DOHH2 (cell line): ENCODE measurements around the gene LNX1.
"Not testable (repeated sequence)": the region's sequence is repeated elsewhere in the genome, so short reads cannot be mapped to it uniquely, and the experiment has no call there.

Experiments
- H3F3A ChIP-seq: fragments of 200-600 bp; sonication (generic), shearing (Covaris generic); 2 replicates; pipeline ENCODE4 v1.6.0; 2016; ENCODE audit warnings: antibody characterized with exemption, mild to moderate bottlenecking; ENCODE audit not compliant: control insufficient read depth, insufficient read depth
- H3K27ac ChIP-seq: fragments of 200-600 bp; sonication (generic); 2 replicates; pipeline ENCODE4 v1.5.1; 2014; ENCODE audit warnings: low read depth, mild to moderate bottlenecking, low read length, moderate library complexity
- H3K27me3 ChIP-seq: fragments of 200-600 bp; sonication (generic); 2 replicates; pipeline ENCODE4 v1.6.1; 2014; ENCODE audit warnings: mild to moderate bottlenecking, low read length, mixed read lengths; ENCODE audit not compliant: control insufficient read depth
- H3K36me3 ChIP-seq: fragments of 200-600 bp; sonication (generic); 2 replicates; pipeline ENCODE4 v1.6.1; 2014; ENCODE audit warnings: mild to moderate bottlenecking, low read length, moderate library complexity, mixed read lengths; ENCODE audit not compliant: control insufficient read depth
- H3K4me1 ChIP-seq: fragments of 200-600 bp; sonication (generic); 2 replicates; pipeline ENCODE4 v1.6.1; 2014; ENCODE audit warnings: mild to moderate bottlenecking, low read length, mixed read lengths; ENCODE audit not compliant: control insufficient read depth
- H3K4me2 ChIP-seq: fragments of 200-600 bp; sonication (generic); 2 replicates; pipeline ENCODE4 v1.6.0; 2014; ENCODE audit warnings: mild to moderate bottlenecking, low read length, moderate library complexity
- H3K4me3 ChIP-seq: fragments of 200-600 bp; sonication (generic); 2 replicates; pipeline ENCODE4 v1.5.1; 2014; ENCODE audit warnings: mild to moderate bottlenecking, low read length, mixed read lengths
- H3K79me2 ChIP-seq: fragments of 200-600 bp; sonication (generic); 2 replicates; pipeline ENCODE4 v1.6.1; 2014; ENCODE audit warnings: mild to moderate bottlenecking, low read length, mixed read lengths; ENCODE audit not compliant: control insufficient read depth
- H3K9me2 ChIP-seq: fragments of 200-600 bp; sonication (generic); replicated peaks from 2 replicates; pipeline ENCODE4 v1.6.1; 2014; ENCODE audit warnings: mild to moderate bottlenecking, low read length, mixed read lengths; ENCODE audit not compliant: control insufficient read depth
- H3K9me3 ChIP-seq: fragments of 200-600 bp; sonication (generic); 2 replicates; pipeline ENCODE4 v1.6.1; 2014; ENCODE audit warnings: antibody characterized with exemption, low read length, mixed read lengths; ENCODE audit not compliant: control insufficient read depth, insufficient read depth
- H4K20me1 ChIP-seq: fragments of 200-600 bp; sonication (generic); 2 replicates; pipeline ENCODE4 v1.6.0; 2014; ENCODE audit warnings: low read depth, mild to moderate bottlenecking, antibody characterized with exemption, low read length, moderate library complexity; ENCODE audit not compliant: control insufficient read depth, insufficient read depth
- EZH2phosphoT487 ChIP-seq: fragments of 200-600 bp; sonication (generic); IDR thresholded peaks from 2 replicates; pipeline ENCODE4 v1.6.1; 2017; ENCODE audit warnings: borderline replicate concordance, mild to moderate bottlenecking, antibody characterized with exemption, low read length, moderate library complexity, mixed read lengths
- TF ChIP-seq, protein P1 (sequence below): fragments of 200-600 bp; sonication (generic); IDR thresholded peaks from one replicate; pipeline ENCODE4 v1.5.1; 2014; ENCODE audit warnings: antibody characterized with exemption, mild to moderate bottlenecking, low read depth, low read length; ENCODE audit not compliant: poor library complexity, severe bottlenecking

Gene LNX1

DNA sequence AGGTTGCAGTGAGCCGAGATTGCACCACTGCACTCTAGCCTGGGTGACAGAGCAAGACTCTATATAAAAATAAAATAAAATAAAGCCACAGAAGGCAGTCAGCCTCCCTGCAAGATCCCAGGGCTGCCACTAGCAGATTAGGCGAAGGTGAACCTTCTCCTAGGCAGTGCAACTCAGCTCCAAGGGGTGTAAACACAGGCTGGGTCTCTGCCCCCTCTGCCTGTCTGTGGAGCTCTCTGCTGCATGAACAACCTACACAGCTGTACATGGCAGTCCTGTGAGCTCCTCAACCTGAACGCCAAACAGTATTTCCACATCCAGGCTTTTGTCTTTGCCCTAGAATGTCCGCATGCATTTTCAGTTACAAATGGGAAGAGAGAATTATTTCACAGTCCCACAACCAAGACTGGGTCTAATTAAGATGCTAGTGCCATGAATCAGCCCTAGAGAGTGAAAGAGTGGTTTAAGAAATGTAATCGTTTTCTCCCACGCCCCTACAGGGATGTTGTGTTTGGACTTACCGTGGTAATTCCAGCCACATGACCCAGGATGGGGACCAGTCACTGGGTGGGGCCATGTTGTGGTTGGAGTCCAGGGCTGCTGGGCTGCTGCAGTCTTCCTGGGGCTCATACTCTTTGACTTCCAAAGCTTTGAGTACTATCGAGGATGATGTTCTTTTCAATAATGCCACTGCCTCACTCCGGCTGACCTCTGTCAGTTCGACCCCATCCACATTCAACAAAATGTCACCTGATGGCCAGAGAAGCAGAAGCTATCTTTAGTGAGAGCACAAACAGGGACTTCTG lies 114.9 kb downstream of the LNX1 start:
- Histone ChIP-seq H3K4me1 (no peaks in the 10 kb centered on the region), H3F3A (no peaks in the 10 kb centered on the region), H3K9me3 (no peaks in the 10 kb centered on the region), H3K36me3 (no peaks in the 10 kb centered on the region), H3K9me2 (no peaks in the 10 kb centered on the region), H4K20me1 (no peaks in the 10 kb centered on the region), H3K27me3 (no peaks in the 10 kb centered on the region), H3K27ac (no peak overlapping the region), H3K79me2 (no peaks in the 10 kb centered on the region), H3K4me2 (no peak overlapping the region), H3K4me3 (no peak overlapping the region)
- TF ChIP-seq, protein P1, sequence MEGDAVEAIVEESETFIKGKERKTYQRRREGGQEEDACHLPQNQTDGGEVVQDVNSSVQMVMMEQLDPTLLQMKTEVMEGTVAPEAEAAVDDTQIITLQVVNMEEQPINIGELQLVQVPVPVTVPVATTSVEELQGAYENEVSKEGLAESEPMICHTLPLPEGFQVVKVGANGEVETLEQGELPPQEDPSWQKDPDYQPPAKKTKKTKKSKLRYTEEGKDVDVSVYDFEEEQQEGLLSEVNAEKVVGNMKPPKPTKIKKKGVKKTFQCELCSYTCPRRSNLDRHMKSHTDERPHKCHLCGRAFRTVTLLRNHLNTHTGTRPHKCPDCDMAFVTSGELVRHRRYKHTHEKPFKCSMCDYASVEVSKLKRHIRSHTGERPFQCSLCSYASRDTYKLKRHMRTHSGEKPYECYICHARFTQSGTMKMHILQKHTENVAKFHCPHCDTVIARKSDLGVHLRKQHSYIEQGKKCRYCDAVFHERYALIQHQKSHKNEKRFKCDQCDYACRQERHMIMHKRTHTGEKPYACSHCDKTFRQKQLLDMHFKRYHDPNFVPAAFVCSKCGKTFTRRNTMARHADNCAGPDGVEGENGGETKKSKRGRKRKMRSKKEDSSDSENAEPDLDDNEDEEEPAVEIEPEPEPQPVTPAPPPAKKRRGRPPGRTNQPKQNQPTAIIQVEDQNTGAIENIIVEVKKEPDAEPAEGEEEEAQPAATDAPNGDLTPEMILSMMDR: no peak
- TF ChIP-seq EZH2phosphoT487: no peak

DNA sequence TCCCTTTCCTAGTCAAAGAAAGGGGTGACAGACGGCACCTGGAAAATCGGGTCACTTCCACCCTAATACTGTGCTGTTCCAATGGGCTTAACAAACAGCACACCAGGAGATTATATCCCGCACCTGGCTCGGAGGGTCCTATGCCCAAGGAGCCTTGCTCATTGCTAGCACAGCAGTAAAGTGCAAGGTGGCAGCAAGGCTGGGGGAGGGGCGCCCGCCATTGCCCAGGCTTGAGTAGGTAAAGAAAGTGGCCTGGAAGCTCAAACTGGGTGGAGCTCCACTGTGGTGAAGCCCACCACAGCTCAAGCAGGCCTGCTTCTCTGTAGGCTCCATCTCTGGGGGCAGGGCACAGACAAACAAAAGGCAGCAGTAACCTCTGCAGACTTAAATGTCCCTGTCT lies 124.7 kb downstream of the LNX1 start:
- not testable (repeated sequence) for H3K4me3 ChIP-seq, H3K36me3 ChIP-seq, H4K20me1 ChIP-seq, H3K9me3 ChIP-seq, H3K27me3 ChIP-seq, H3K4me2 ChIP-seq, H3K9me2 ChIP-seq, H3K27ac ChIP-seq, H3K4me1 ChIP-seq, H3K79me2 ChIP-seq
- peaks cover 19% of the 10 kb centered on the region; the same call in 1 of the 2 replicates for H3F3A ChIP-seq

DNA sequence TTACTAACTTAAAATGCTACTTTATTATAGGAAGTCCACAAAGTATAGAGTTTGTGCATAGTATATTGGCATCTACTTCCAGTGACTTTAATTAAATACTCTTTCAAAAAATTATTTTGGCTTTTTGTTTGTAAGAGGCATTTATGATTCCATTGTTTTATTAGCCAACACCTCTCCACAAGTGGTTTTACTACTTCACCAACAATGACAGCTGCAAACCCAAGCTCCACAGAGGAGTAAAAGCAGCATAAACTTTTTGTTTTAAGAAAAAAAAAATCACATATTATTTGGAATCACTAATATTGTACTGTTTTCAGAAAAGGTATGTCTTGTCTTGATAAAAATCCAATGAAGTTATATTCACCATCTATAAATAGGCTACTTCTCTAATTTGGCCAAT lies 125.4 kb downstream of the LNX1 start:
- H3K79me2 ChIP-seq: no peaks in the 10 kb centered on the region
- no peak overlapping the region for H3K4me2 ChIP-seq
- H3K27me3 ChIP-seq: no peaks in the 10 kb centered on the region
- peaks cover 19% of the 10 kb centered on the region; the same call in 1 of the 2 replicates for H3F3A ChIP-seq
- TF ChIP-seq, protein P1: no peak
- no peak for TF ChIP-seq EZH2phosphoT487
- no peaks in the 10 kb centered on the region for H3K9me2 ChIP-seq
- H3K4me3 ChIP-seq: no peak overlapping the region
- H3K4me1 ChIP-seq: no peaks in the 10 kb centered on the region
- H3K9me3 ChIP-seq: no peaks in the 10 kb centered on the region
- peaks cover 12% of the 10 kb centered on the region for H3K36me3 ChIP-seq
- H4K20me1 ChIP-seq: no peaks in the 10 kb centered on the region
- H3K27ac ChIP-seq: no peak overlapping the region

DNA sequence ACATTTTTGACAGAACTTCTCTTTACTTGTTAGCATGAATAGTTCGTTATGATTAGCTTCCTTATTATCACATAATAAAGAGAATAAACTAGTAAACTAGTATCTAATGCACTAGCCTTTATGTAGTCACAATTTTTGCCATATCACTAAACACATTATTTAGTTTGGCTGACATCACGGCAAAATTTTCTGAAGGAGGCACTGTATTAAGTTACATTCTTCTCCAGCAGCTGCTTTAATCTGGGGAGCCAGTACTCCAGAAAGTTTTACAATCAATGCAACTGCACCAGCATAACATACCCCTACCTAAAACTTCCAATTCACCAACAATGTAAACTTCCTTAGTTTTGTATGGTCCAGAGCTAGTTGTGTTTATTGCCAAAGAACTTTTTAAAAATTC lies 126.0 kb downstream of the LNX1 start:
- no peak overlapping the region for H3K4me3 ChIP-seq
- peaks cover 19% of the 10 kb centered on the region; the same call in 1 of the 2 replicates for H3F3A ChIP-seq
- no peaks in the 10 kb centered on the region for H3K79me2 ChIP-seq
- no peaks in the 10 kb centered on the region for H3K9me2 ChIP-seq
- no peaks in the 10 kb centered on the region for H3K27me3 ChIP-seq
- H3K36me3 ChIP-seq: peaks cover 17% of the 10 kb centered on the region
- H3K4me1 ChIP-seq: no peaks in the 10 kb centered on the region
- H3K9me3 ChIP-seq: no peaks in the 10 kb centered on the region
- no peak overlapping the region for H3K4me2 ChIP-seq
- no peak for TF ChIP-seq EZH2phosphoT487
- TF ChIP-seq, protein P1: no peak
- H3K27ac ChIP-seq: no peak overlapping the region
- no peaks in the 10 kb centered on the region for H4K20me1 ChIP-seq
